GM12878 (cell line): ENCODE results near the gene NOVA1. TPM values are rescaled to one million over a fixed set of nuclear protein-coding genes. Genes with fewer than 3 reads are reported as not detected.

ENCODE experiments used
- ATAC-seq: fragments of 200-7000 bp; cut with Tn5 transposase; 3 replicates; pipeline ENCODE4 v1.9.1; 2020; ENCODE audit warnings: mild to moderate bottlenecking, moderate library complexity
- BruUV-seq: library from RNA; stranded (reverse); fragments of 400-500 nt; replicated peaks from 2 replicates; lab custom pipeline; 2021; lab: Mats Ljungman, UMichigan
- CTCF ChIA-PET: fragments of 300-600 bp; sonication (Branson Sonifier 250); formaldehyde crosslinking; extraction: SDS; loops from one replicate; lab custom pipeline; 2021; ENCODE audit warnings: inconsistent platforms; lab: Yijun Ruan, JAX
- POLR2A ChIA-PET: fragments of 350-600 bp; formaldehyde crosslinking; extraction: SDS; loops from one replicate; lab custom pipeline; 2021; ENCODE audit warnings: inconsistent platforms; lab: Charles Lee
- RAD21 ChIA-PET: fragments of 300-600 bp; sonication (Branson Sonifier 250); formaldehyde crosslinking; loops from one replicate; lab custom pipeline; 2023; ENCODE audit warnings: antibody characterized with exemption; ENCODE audit not compliant: unreplicated experiment; lab: Charles Lee
- SMC1A ChIA-PET: fragments of 300-600 bp; sonication (Branson Sonifier 250); formaldehyde crosslinking; loops from one replicate; lab custom pipeline; 2023; ENCODE audit not compliant: unreplicated experiment, uncharacterized antibody; lab: Charles Lee
- DNase-seq: peaks from one replicate; pipeline ENCODE4 v3.0.0-alpha.2; 2011; ENCODE audit warnings: low read depth, low spot score
- FAIRE-seq: peaks from 3 replicates; lab custom pipeline; 2011; peaks lifted over from hg19 to GRCh38; lab: Jason Lieb, UNC
- H2AFZ ChIP-seq: 2 replicates; pipeline ENCODE4 v1.6.0; 2011; ENCODE audit warnings: low read depth, low read length, control low read depth; ENCODE audit not compliant: control insufficient read depth
- H3K27ac ChIP-seq: 2 replicates; pipeline ENCODE4 v1.5.1; 2011; ENCODE audit warnings: control low read depth; ENCODE audit not compliant: control insufficient read depth, insufficient read depth
- H3K27me3 ChIP-seq, 2 experiments: replicated peaks in 1 of 2; 2 replicates each; pipeline versions ENCODE4 v1.6.0 to v1.6.1; 2011; ENCODE audit warnings: low read length in 1 of 2; ENCODE audit not compliant: control insufficient read depth in 2 of 2, insufficient read depth in 2 of 2
- H3K36me3 ChIP-seq, 2 experiments: 2 replicates each; pipeline ENCODE4 v1.5.1; 2011; ENCODE audit warnings: low read length in 1 of 2; ENCODE audit not compliant: control insufficient read depth in 2 of 2, insufficient read depth in 2 of 2
- H3K4me1 ChIP-seq: 2 replicates; pipeline ENCODE4 v1.6.1; 2011; ENCODE audit warnings: mild to moderate bottlenecking, low read length, moderate library complexity, mixed read lengths; ENCODE audit not compliant: control insufficient read depth, insufficient read depth
- H3K4me2 ChIP-seq: 2 replicates; pipeline ENCODE4 v1.6.0; 2011; ENCODE audit warnings: control low read depth; ENCODE audit not compliant: control insufficient read depth, insufficient read depth
- H3K4me3 ChIP-seq: fragments of 200-600 bp; sonication (generic); 2 replicates; pipeline ENCODE4 v1.5.1; 2016
- H3K79me2 ChIP-seq: 2 replicates; pipeline ENCODE4 v1.6.0; 2011; ENCODE audit warnings: low read length; ENCODE audit not compliant: control insufficient read depth, insufficient read depth
- H3K9ac ChIP-seq: 2 replicates; pipeline ENCODE4 v1.8.0; 2011; ENCODE audit warnings: low read length, control low read depth, mixed read lengths; ENCODE audit not compliant: control insufficient read depth, insufficient read depth
- H3K9me3 ChIP-seq: replicated peaks from 3 replicates; pipeline ENCODE4 v1.5.1; 2011; ENCODE audit warnings: mild to moderate bottlenecking, low read length; ENCODE audit not compliant: control insufficient read depth, insufficient read depth
- H4K20me1 ChIP-seq: 2 replicates; pipeline ENCODE4 v1.6.0; 2011; ENCODE audit not compliant: control insufficient read depth, insufficient read depth
- ATF2 ChIP-seq: IDR thresholded peaks from 2 replicates; pipeline ENCODE4 v1.6.1; 2012; ENCODE audit warnings: low read length, inconsistent platforms
- BCL3 ChIP-seq: IDR thresholded peaks from 2 replicates; pipeline ENCODE4 v1.6.1; 2011; ENCODE audit warnings: borderline replicate concordance, low read depth, mild to moderate bottlenecking, moderate library complexity, low read length; ENCODE audit not compliant: insufficient read depth, poor library complexity, severe bottlenecking
- GATAD2B ChIP-seq: fragments of 450-650 bp; conservative IDR thresholded peaks from 2 replicates; pipeline ENCODE4 v1.6.1; 2017; ENCODE audit warnings: low read depth, mild to moderate bottlenecking, moderate library complexity
- JUND ChIP-seq: IDR thresholded peaks from 2 replicates; pipeline ENCODE4 v1.6.1; 2012; ENCODE audit warnings: low read depth, mild to moderate bottlenecking, low read length, improper control_type of control experiment, moderate library complexity
- MXI1 ChIP-seq: fragments of 150-350 bp; IDR thresholded peaks from 2 replicates; pipeline ENCODE4 v1.6.1; 2011; ENCODE audit warnings: low read depth, mild to moderate bottlenecking, inconsistent platforms, low read length, improper control_type of control experiment
- NFYA ChIP-seq: IDR thresholded peaks from 2 replicates; pipeline ENCODE4 v1.6.1; 2011; ENCODE audit warnings: low read depth, mild to moderate bottlenecking, low read length, improper control_type of control experiment, borderline replicate concordance
- TBL1XR1 ChIP-seq: IDR thresholded peaks from 2 replicates; pipeline ENCODE4 v1.6.1; 2012; ENCODE audit warnings: low read depth, low read length, improper control_type of control experiment
- USF1 ChIP-seq: IDR thresholded peaks from 2 replicates; pipeline ENCODE4 v1.6.1; 2011; ENCODE audit warnings: borderline replicate concordance, low read depth, mild to moderate bottlenecking, moderate library complexity, mixed read lengths, low read length; ENCODE audit not compliant: insufficient read depth; ENCODE audit errors: extremely low read length
- ZBTB40 ChIP-seq: fragments of 450-650 bp; IDR thresholded peaks from 2 replicates; pipeline ENCODE4 v1.6.1; 2016; ENCODE audit warnings: mild to moderate bottlenecking, moderate library complexity, borderline replicate concordance
- WGBS: methylation state at CpG from one replicate; pipeline ENCODE4 v1.1.6; 2016; ENCODE audit warnings: low lambda C conversion rate; ENCODE audit not compliant: insufficient replicate concordance, insufficient coverage; ENCODE audit errors: missing lambda C conversion rate; 5-methylcytosine and 5-hydroxymethylcytosine counted together
- in situ Hi-C: fragments of 300-500 bp; cut with MboI; formaldehyde crosslinking; loops from 9 replicates; pipeline ENCODE4 v1.14.3; 2018; ENCODE audit warnings: mixed read lengths
- intact Hi-C: fragments of 100-400 bp; cut with micrococcal nuclease; formaldehyde crosslinking; loops from one replicate; pipeline ENCODE4 v1.14.2; 2022; ENCODE audit not compliant: unreplicated experiment
- polyA plus RNA-seq, 11 experiments: library from polyadenylated mRNA; depleted of rRNA in 4 of 11; unstranded in 6 of 11; stranded (reverse) in 5 of 11; fragments of >200 nt; fragmentation: Nextera tagmentation in 4 of 11; fragmentation: Illumina TruSeq in 1 of 11; extraction: Ambion mirVana in 4 of 11; extraction: Trizol in 1 of 11; gene quantifications; 1 replicate in 1 of 11; 2 replicates in 10 of 11; pipeline versions ENCODE4 v1.2.1 to v1.2.3, GENCODE V29; 2011 to 2016; ENCODE audit warnings: inconsistent platforms in 2 of 11, missing spikeins in 2 of 11, low read depth in 1 of 11
- total RNA-seq, 4 experiments: library from RNA; depleted of rRNA in 3 of 4; stranded (reverse); fragments of >200 nt in 3 of 4; fragmentation: Illumina TruSeq in 1 of 4; extraction: Trizol in 1 of 4; gene quantifications; 2 replicates each; pipeline versions ENCODE4 v1.2.1 to v1.2.3, GENCODE V29; 2013 to 2021

NOVA1 gene
- total and polyA plus RNA-seq, 10 of the 15 experiments (the other 5 are each of a cell fraction or from before 2014, with no cell fraction given), result 0.05 to 0.41 TPM; not detected in 8

GRCh38 chr14:26427097-26427496 is 170.7 kb downstream of the NOVA1 start:
- no peak overlapping the region for H3K27ac ChIP-seq
- no peak overlapping the region for H3K4me3 ChIP-seq
- no peaks in the 10 kb centered on the region for H3K79me2 ChIP-seq
- H3K9ac ChIP-seq, result no peak overlapping the region
- intact Hi-C loops, result no loop called here
- RAD21 ChIA-PET, result no interaction called here
- no peak for DNase-seq
- no TSS peak for BruUV-seq
- POLR2A ChIA-PET, result no interaction called here
- WGBS, result 28% methylated on average over 5 of the region's 5 CpGs
- in situ Hi-C loops, result no loop called here
- no peak overlapping the region for H2AFZ ChIP-seq
- H3K9me3 ChIP-seq, result no peaks in the 10 kb centered on the region
- no peak for FAIRE-seq
- no peaks in the 10 kb centered on the region for H3K27me3 ChIP-seq
- no peaks in the 10 kb centered on the region for H3K4me1 ChIP-seq
- CTCF ChIA-PET, result no interaction called here
- H3K36me3 ChIP-seq, result no peaks in the 10 kb centered on the region
- no peaks in the 10 kb centered on the region for H4K20me1 ChIP-seq
- no peak overlapping the region for H3K4me2 ChIP-seq
- SMC1A ChIA-PET, result no interaction called here
- ATAC-seq, result no peak
- TF ChIP-seq BCL3 (no peak), NFYA (no peak), USF1 (no peak), TBL1XR1 (no peak), ZBTB40 (no peak), GATAD2B (no peak), MXI1 (no peak), ATF2 (no peak), JUND (no peak)
